ENCODE results near the gene PSORS1C1.

PSORS1C1 gene

GRCh38 chr6:31129130-31129529, 14.5 kb downstream of the PSORS1C1 start:
- TF ChIP-seq CTCF (conservative IDR thresholded peaks at IDR 0.05) (no peak), ZFX (IDR thresholded peaks at IDR 0.05) (no peak)
- H3K27ac ChIP-seq: peak overlapping the region; percentile 4; the same call in 1 of the 2 replicates

GRCh38 chr6:31130751-31131150, 16.2 kb downstream of the PSORS1C1 start:
- H3K27ac ChIP-seq: no peak overlapping the region
- TF ChIP-seq CTCF (conservative IDR thresholded peaks at IDR 0.05): no peak
- no peak for TF ChIP-seq ZFX (IDR thresholded peaks at IDR 0.05)

GRCh38 chr6:31131595-31131994, 17.0 kb downstream of the PSORS1C1 start:
- TF ChIP-seq ZFX (IDR thresholded peaks at IDR 0.05): no peak
- no peak for TF ChIP-seq CTCF (conservative IDR thresholded peaks at IDR 0.05)
- H3K27ac ChIP-seq: no peak overlapping the region

- H3K27ac ChIP-seq: no peak overlapping the region
- TF ChIP-seq ZFX (IDR thresholded peaks at IDR 0.05) (no peak), CTCF (conservative IDR thresholded peaks at IDR 0.05) (no peak)
Observed at GRCh38 chr6:31132806-31133205, 18.2 kb downstream of the PSORS1C1 start.

GRCh38 chr6:31135710-31136109, 21.1 kb downstream of the PSORS1C1 start:
- TF ChIP-seq ZFX (IDR thresholded peaks at IDR 0.05) (no peak), CTCF (conservative IDR thresholded peaks at IDR 0.05) (no peak)
- H3K27ac ChIP-seq: no peak overlapping the region

GRCh38 chr6:31138982-31139381, 24.4 kb downstream of the PSORS1C1 start, which contains the start of gene PSORS1C2:
TSS of gene PSORS1C2 (minus strand) at chr6:31139066. CDS start at chr6:31139026, 40 bp downstream.
- H3K27ac ChIP-seq: peak within 1 kb of the TSS; percentile 4

GRCh38 chr6:31139599-31139998, 25.0 kb downstream of the PSORS1C1 start:
- TF ChIP-seq ZFX (IDR thresholded peaks at IDR 0.05) (no peak), CTCF (conservative IDR thresholded peaks at IDR 0.05) (no peak)
- peak overlapping the region; percentile 4 for H3K27ac ChIP-seq

More at GRCh38 chr6:31138982-31139381, 24.4 kb downstream of the PSORS1C1 start, which contains the start of gene PSORS1C2:
- TF ChIP-seq ZFX (IDR thresholded peaks at IDR 0.05): no peak
- no peak for TF ChIP-seq CTCF (conservative IDR thresholded peaks at IDR 0.05)
